GM19463 (cell line): ENCODE data around the gene SP140L.
"Not testable (repeated sequence)": the region's sequence is repeated elsewhere in the genome, so short reads cannot be mapped to it uniquely, and the experiment has no call there.

Experiments used
- ATAC-seq: cut with Tn5 transposase; IDR thresholded peaks from one replicate; pipeline ENCODE4 v1.9.1; 2021; ENCODE audit warnings: mild to moderate bottlenecking, moderate library complexity; ENCODE audit not compliant: unreplicated experiment

The SP140L gene

GRCh38 chr2:230362030-230362691, 35.2 kb downstream of the SP140L start:
- no peak for ATAC-seq

- ATAC-seq: no peak
Measured at GRCh38 chr2:230382108-230382507, 55.1 kb downstream of the SP140L start.

- no peak for ATAC-seq
Measured at GRCh38 chr2:230383453-230383852, 56.5 kb downstream of the SP140L start.

- no peak for ATAC-seq
Measured at GRCh38 chr2:230384986-230385385, 58.0 kb downstream of the SP140L start.

GRCh38 chr2:230394301-230394700, 67.3 kb downstream of the SP140L start:
- ATAC-seq: no peak

- not testable (repeated sequence) for ATAC-seq
Measured at GRCh38 chr2:230398698-230399097, 71.7 kb downstream of the SP140L start.

GRCh38 chr2:230400041-230400440, 73.0 kb downstream of the SP140L start:
- ATAC-seq: no peak

- ATAC-seq: no peak
Measured at GRCh38 chr2:230400454-230400853, 73.5 kb downstream of the SP140L start.

GRCh38 chr2:230401026-230401425, 74.0 kb downstream of the SP140L start:
- ATAC-seq: not testable (repeated sequence)

GRCh38 chr2:230403746-230404145, 76.8 kb downstream of the SP140L start:
- no peak for ATAC-seq

- no peak for ATAC-seq
Measured at GRCh38 chr2:230405824-230406223, 78.8 kb downstream of the SP140L start.

GRCh38 chr2:230408244-230408842, 81.3 kb downstream of the SP140L start:
- ATAC-seq: no peak

GRCh38 chr2:230409316-230409715, 82.3 kb downstream of the SP140L start:
- ATAC-seq: not testable (repeated sequence)

- ATAC-seq: no peak
Measured at GRCh38 chr2:230410263-230410662, 83.3 kb downstream of the SP140L start.

- ATAC-seq: no peak
Measured at GRCh38 chr2:230410861-230411569, 84.0 kb downstream of the SP140L start.

- peak; percentile 53 for ATAC-seq
Measured at GRCh38 chr2:230411570-230412370, 84.8 kb downstream of the SP140L start.

GRCh38 chr2:230412371-230412711, 85.3 kb downstream of the SP140L start:
- no peak for ATAC-seq

- no peak for ATAC-seq
Measured at GRCh38 chr2:230412846-230413245, 85.9 kb downstream of the SP140L start.

GRCh38 chr2:230413479-230413878, 86.5 kb downstream of the SP140L start:
- no peak for ATAC-seq

GRCh38 chr2:230414302-230414701, 87.3 kb downstream of the SP140L start:
- ATAC-seq: no peak

GRCh38 chr2:230416061-230416721, 89.2 kb downstream of the SP140L start, which contains the start of gene SP100:
Gene SP100 (plus strand): TSS chr2:230416201. CDS start chr2:230416297, 96 bp downstream.
- peak; percentile 76 for ATAC-seq
